SKM-1 treated with dmso at 0.1 percent for 144 hours (cell line): ENCODE measurements around the gene IL5RA.

Experiments used
- DNase-seq: peaks from one replicate; lab custom pipeline; 2025; ENCODE audit not compliant: unreplicated experiment; lab: John Stamatoyannopoulos, UW

IL5RA gene

GRCh38 chr3:3107858-3108257, 2.3 kb downstream of the IL5RA start:
- no peak for DNase-seq

DNA sequence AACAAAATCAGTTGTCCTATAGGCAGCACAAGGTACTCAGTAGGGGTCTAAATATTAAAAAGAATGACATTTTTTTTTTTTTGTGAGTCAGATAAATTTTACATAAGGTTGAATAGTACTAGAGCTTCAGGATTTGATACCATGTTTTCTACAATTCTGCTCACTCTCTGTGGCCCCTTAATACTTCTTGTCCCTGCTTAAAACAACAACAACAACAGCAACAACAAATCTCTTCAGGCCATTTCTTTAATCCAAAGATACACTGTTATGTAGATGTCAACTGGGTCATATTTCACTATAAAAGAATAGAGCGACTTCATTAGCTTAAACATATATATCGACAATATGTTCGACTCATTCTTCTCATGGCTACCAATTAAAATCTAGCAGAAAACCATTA, 3.0 kb downstream of the IL5RA start:
- DNase-seq = no peak

DNA sequence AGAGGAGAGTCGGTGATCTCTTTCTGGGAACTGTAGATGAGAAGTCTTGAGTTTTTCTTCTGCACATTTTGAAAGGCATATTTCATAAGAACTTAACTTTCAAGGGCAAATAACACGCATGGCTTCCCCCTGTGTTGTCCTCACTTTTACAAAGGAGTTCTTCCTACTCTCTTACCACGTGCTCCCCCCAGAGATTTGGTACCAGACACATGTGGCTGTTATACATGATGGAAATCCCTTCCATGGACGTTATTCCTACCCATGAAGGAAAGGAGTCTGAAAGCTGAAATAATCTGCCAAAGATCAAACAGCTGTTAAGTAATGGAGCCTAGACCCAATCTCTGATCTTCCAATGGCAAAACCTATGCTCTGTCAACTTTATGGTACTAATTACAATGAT, 4.4 kb downstream of the IL5RA start:
- no peak for DNase-seq

- no peak for DNase-seq
Observed at GRCh38 chr3:3105246-3105645, 4.9 kb downstream of the IL5RA start.

DNA sequence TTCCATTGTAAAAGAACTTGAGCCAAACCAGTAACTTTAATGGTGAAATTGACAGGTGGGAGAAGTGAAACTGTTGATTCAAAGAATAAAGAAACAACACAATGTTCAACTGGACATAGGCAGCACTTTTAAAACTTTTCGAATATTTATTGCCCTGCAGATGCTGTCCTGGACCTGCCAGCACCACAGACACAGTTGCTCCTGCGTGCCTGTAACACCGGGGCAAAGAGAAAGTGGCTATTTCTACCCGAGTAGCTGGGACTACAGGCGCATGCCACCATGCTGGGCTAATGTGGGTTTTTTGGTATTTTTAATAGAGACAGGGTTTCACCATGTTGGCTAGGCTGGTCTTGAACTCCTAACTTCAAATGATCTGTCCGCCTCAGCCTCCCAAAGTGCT, 7.4 kb downstream of the IL5RA start:
- no peak for DNase-seq

- no peak for DNase-seq
Observed at GRCh38 chr3:3101660-3102458, 8.3 kb downstream of the IL5RA start.

DNA sequence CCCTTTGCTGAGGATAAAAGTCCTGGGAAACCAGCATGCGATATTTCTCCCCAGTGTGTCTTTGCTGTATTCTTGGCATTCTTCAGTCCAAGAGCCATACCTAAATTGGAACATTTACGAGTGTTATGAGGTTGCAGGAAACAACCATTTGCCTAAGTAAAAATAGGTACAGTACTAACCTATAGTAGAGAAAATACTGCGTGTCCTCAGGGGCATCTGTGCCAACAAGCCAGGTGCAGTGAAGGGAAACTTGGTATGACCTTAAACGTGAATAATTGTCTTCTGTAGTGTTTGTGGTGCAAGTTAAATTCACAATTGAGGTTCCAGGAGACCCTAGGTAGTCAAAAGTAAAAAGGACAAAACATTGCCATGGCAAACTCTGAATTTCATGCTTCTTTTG, 12.2 kb downstream of the IL5RA start:
- DNase-seq = no peak

DNA sequence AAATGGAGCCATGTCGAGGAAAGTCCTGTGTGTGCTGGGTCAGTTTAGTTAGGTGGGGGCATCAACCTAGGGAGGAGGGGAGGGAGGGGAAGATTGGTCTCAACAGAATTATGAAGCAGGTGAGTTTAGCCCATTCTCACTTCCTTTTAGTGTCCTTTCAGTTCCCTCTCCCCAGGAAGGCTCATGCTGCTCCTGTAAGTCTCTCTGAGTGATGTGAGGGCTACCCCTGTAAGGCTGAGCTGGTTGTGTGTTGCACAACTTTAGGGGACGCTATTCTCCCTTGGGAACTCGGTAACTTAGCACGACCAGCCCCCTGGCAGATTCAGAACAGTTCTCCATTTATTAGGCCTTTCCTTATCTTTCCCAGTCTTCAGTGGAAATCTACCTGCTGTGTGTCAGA, 21.2 kb downstream of the IL5RA start:
- DNase-seq = no peak

DNA sequence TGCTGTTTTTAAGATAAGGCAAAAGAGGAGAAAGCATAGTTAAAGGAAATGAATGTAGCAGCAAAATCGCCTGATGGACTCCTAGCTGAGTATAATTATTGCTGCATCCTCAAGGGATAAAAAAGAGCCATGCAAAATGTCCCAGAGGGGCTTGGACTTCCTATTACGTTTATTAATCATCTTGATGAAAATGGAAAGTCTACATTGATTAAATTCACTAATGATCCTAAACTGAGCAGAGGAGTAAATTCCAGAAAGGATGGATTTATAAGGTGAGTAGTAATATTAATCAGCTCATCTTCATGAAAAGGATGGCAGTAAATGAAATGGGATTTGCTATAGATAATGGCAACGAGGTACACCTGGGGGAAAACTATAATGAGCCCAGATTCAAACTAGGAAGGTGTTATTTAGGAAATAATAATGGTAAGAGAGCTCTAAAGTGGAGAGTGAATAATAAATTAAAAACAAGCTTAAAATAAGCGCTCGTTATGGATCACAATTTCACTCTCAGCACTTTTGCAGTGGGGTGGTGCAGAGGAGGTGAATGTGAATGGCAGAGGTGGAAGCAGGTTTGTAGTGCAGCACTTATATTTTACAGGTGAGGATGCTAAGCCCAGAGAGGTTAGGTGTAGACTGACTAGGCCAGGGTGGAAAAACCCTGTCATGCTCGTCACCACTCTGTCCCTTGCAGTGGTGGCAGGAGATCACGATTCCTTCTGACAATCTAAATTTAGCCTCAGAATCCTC, 22.3 kb downstream of the IL5RA start:
- DNase-seq = no peak

DNA sequence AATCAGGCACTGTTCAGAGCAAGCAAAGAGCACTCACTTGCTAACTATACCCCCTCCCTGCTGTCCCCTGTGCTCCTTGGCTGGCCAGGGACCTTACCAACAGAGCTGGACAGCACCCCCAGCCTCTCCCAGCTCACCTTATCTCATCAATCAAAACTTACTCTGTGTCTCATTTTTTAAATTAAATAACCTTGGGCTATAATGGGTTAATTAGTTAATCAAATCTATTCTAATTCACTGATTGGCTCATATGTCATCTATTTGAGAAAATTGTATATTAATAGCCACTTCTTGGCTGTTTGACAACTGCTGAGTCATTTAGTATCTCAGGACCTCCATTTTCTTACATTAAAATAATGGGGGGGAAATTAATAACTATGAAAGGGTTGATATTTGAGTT, 22.9 kb downstream of the IL5RA start:
- DNase-seq = no peak

DNA sequence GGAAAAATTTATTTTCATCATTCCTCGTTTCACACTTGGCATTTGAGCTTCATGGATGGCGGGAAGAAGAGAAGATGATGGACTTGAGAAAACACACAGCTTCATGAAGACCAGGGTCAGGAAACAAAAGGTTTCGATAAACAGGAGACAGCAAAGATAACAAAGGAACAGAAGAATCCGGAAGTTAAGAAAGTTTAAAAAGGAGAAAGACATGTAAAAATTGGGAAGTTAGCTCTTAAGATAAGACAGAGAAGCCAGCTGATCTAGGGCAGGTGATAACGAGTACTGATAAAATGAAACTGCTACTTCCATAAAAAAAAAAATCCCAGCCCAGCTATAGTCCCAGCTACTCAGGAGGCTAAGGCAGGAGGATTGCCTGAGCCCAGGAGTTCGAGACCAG, 23.9 kb downstream of the IL5RA start:
- DNase-seq = no peak

DNA sequence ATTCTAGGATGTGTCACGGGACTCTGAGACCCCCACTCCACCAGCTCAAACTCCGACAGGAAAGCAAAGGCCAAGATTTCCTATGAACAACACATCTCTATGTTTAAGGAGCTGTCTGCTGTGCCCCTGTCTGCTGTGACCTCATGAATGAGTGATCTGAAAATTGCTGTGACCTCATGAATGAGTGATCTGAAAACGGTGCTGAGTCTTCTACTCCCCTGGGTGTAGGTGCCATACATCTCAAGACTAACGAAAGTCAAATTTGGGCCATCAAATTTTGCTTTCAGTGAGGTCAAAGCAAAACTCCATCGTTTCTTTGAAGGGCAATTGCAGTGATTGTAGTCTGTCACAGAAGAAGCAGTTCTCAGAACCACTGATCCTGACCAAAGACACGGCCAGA, 24.4 kb downstream of the IL5RA start:
- DNase-seq = no peak

DNA sequence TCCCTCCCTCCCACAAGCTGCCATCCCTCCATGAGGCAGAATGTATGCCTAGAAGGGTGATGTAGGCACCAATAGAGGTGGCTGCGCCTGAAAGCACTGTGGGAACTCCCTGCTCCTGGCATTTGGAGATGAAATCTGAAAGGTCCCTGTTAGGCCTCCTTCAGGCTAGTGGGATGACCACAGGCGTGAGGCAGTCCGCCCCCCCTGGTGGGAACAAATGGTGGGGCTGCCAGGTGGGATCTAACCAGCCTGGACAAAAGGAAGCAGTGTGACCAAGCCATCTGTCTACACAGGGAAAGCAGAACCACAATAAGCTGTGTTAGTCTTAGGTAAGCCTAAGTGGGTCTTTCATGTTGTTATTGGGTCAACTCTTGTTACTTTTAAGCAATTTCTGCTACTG, 25.3 kb downstream of the IL5RA start:
- DNase-seq = no peak

GRCh38 chr3:3082234-3082924, 27.8 kb downstream of the IL5RA start:
- DNase-seq = no peak

DNA sequence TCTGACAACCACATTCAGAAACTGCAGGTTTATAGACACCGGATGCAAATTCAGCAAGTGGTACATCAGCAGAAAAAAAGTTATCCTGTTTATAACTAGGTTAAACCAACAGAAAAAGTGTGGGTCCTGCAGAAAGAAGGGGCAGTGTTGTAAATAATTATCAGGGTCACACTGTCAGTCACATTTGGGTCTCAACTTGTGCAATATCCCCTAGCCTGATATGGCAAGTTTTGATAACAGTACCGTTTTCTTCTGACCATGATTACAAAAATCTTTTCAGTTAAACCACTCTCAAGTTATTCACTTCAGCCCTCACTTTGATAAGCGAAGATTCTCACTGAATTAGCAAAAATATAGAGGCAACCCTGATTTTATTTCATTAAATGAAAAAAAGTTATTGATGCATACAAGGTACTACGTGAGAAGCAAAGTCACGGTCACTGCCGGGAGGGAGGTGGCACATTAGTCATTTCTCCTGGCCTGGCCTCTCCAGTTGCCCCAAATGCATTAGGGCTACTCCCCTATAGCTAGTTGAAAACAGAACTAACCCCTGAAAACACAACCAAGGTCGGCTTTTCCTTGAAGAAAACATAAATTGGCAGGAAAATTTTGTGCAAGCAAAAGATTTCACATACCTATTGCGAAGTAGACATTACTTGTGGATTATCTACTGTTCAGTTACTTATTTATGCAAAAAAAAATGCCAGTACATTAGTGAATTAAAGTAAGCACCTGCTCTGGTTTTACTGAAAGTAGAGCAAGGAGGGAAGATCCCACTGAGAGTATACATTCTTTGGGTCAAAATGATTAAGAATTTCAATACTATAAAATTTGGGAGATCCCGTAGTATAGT, 28.6 kb downstream of the IL5RA start:
- no peak for DNase-seq

DNA sequence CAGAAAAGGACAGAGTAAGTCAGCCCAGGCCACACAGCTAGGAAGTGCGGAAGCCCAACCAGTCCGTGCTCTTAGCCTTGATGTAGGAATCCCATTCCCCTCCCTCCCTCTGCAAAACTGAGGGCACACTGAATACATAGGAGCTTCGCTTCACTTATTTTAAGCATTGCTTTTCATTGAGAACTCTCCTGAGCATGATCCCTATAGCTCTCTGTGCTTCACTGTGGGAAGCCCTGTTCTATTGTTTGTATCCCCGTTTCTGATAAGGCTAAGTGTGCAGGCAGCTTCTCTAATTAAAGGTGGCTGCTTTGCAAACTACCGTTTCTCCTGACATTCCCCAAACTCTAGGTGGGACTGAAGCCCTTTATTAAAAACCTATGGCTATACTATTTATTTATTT, 29.9 kb downstream of the IL5RA start:
- DNase-seq = no peak

GRCh38 chr3:3074551-3075257, 35.5 kb downstream of the IL5RA start:
- no peak for DNase-seq

DNA sequence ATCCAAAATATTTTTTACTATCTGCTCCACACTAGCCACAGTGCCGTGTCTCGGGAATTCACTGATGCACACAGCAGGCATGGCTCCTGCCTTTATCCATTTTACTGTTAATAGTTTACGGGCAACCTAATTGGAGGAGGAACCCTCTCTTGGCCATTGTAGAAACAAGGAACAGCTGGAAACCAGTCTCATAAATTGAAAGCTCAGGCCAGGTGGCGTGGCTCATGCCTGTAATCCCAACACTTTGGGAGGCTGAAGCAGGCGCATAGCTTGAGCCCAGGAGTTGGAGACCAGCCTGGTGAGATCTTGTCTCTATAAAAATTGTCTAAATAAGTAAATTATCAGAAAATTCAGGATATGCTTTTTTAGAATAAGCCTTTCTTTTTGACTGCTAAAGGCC, 39.0 kb downstream of the IL5RA start:
- DNase-seq = no peak

- DNase-seq = no peak
Observed at GRCh38 chr3:3069723-3070122, 40.5 kb downstream of the IL5RA start.

DNA sequence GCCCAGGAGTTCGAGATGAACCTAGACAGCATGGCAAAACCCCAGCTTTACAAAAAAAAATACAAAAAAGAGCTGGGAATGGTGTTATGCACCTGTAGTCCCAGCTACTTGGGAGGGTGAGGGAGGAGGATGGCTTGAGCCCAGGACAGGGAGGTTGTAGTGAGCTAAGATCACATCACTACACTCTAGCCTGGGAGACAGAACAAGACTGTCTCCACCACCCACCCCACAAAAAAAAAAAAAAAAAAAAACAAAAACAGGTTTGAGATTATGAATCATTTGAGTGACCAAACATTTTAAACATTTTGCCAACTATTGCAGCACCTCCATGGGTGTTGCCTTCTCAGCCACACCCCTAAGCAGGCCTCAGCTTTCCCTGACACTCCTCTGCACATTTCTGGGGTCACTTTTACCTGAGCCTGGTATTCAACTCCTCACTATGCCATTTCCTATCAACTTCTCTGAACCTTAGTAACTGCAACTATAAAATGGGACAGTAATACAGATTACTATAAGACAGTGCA, 41.8 kb downstream of the IL5RA start:
- DNase-seq = no peak
